GM12865 (cell line): ENCODE results near the gene KNCN.
A peak's percentile ranks its signal among the peaks of the same experiment; 100 is the strongest.

Experiments
- DNase-seq: peaks from one replicate; pipeline ENCODE4 v3.0.0; 2010; ENCODE audit warnings: low read depth
- H3K4me3 ChIP-seq: 2 replicates; pipeline ENCODE4 v1.5.1; 2011; ENCODE audit warnings: mild to moderate bottlenecking, low read depth, low read length, control low read depth
- TF ChIP-seq, protein P1 (sequence below): IDR thresholded peaks from 2 replicates; pipeline ENCODE4 v1.5.1; 2011; ENCODE audit warnings: low read length, control low read depth, low read depth, inconsistent platforms; ENCODE audit not compliant: insufficient read depth; ENCODE audit errors: missing control alignments

The KNCN gene

GRCh38 chr1:46532095-46532494 lies 19.4 kb downstream of the KNCN start:
- no peak overlapping the region for H3K4me3 ChIP-seq
- no peak for DNase-seq
- TF ChIP-seq, protein P1, sequence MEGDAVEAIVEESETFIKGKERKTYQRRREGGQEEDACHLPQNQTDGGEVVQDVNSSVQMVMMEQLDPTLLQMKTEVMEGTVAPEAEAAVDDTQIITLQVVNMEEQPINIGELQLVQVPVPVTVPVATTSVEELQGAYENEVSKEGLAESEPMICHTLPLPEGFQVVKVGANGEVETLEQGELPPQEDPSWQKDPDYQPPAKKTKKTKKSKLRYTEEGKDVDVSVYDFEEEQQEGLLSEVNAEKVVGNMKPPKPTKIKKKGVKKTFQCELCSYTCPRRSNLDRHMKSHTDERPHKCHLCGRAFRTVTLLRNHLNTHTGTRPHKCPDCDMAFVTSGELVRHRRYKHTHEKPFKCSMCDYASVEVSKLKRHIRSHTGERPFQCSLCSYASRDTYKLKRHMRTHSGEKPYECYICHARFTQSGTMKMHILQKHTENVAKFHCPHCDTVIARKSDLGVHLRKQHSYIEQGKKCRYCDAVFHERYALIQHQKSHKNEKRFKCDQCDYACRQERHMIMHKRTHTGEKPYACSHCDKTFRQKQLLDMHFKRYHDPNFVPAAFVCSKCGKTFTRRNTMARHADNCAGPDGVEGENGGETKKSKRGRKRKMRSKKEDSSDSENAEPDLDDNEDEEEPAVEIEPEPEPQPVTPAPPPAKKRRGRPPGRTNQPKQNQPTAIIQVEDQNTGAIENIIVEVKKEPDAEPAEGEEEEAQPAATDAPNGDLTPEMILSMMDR = no peak

GRCh38 chr1:46530791-46531409 lies 20.5 kb downstream of the KNCN start:
- TF ChIP-seq, protein P1 = no peak
- H3K4me3 ChIP-seq = no peak overlapping the region
- DNase-seq = no peak

GRCh38 chr1:46530311-46530710 lies 21.1 kb downstream of the KNCN start:
- DNase-seq = no peak
- H3K4me3 ChIP-seq = no peak overlapping the region
- TF ChIP-seq, protein P1 = no peak

DNA sequence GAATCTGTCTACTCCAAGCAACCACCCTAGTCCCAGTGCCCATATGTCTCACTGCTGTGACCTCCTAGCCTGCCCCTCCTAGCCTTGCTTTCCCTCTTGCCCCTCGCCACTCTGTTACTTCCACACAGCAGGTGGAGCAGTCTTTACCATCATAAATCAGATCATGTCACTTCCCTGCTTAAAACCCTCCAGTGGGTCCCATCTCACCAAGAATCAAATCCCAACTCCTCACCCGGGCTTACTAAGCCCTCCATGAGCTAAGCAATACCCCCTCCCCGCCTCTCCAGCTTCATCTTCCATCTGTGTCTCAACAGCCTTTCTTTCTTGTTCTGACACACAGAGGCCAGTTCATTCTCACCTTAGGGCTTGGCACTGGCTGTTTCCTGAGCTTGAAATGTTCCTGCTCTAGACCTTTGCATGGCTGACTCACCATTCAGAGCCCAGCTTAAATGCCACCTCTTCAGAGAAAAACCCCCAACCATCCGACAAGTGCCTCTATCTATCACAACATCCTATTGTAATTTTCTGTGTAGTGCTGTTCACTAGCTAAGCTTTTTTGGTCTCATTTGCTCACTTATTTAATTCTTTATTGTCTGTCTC lies 22.3 kb downstream of the KNCN start:
- TF ChIP-seq, protein P1 = no peak
- no peak for DNase-seq
- no peak overlapping the region for H3K4me3 ChIP-seq

GRCh38 chr1:46528297-46528955 lies 23.0 kb downstream of the KNCN start:
- TF ChIP-seq, protein P1 = no peak
- no peak for DNase-seq
- H3K4me3 ChIP-seq = no peak overlapping the region

DNA sequence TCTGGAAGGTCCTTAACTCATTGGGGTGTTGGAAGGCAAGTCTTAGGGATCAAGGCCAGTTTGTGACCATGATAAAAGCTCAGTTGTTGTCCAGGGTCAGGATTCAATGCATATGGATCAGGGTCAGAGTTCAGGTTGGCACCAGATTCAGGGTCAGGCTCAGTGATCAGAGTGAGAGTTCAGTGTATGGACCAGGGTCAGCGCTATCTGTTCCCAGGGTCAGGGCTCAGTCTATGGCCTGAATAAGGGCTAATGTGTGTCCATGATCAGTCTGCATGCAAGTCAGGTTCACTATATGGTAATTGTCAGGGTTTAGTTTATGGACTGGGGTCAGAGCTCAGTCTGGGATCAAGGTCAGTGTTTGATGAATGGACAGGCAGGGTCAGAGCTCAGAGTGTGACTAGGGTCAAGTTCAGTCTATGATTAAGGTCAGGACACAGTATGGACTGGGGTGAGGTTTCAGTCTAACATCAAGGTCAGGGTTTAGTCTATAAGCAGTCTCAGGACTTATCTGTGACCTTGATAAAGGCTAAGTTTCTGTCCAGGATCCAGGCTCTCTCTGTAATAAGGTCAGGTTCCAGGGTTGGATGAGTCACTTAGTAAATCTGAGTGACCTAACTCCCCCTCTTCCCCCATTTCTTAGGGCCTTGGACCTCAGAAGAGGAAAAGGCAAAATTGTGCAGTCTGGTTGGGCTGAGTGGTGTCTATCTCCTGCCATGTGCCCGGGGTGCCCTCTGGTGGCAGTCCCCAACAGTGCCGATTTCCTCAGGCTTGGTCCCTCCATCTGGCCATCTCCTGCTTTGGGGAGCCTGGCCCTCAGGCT lies 23.8 kb downstream of the KNCN start:
- H3K4me3 ChIP-seq = no peak overlapping the region
- TF ChIP-seq, protein P1 = peak; percentile 98
- peak; percentile 72 for DNase-seq
